Spleen (tissue), 7 donors: Measurements from ENCODE around the gene TMEM47.

Experiments used
- CTCF ChIP-seq, 11 experiments: fragments of 200-600 bp in 7 of 11; fragments of 450-650 bp in 4 of 11; sonication (generic) in 4 of 11; IDR thresholded peaks in 8 of 11; conservative IDR thresholded peaks in 3 of 11; 1 replicate in 7 of 11; 2 replicates in 4 of 11; pipeline versions ENCODE4 v1.4.0 to v1.8.0; 2016 to 2021; ENCODE audit warnings: antibody characterized with exemption in 11 of 11, inconsistent platforms in 4 of 11, mild to moderate bottlenecking in 1 of 11
- POLR2A ChIP-seq, 3 donors: fragments of 450-650 bp; IDR thresholded peaks; one replicate each; pipeline ENCODE4 v1.5.1; 2017; ENCODE audit warnings: antibody characterized with exemption in 3 of 3, mild to moderate bottlenecking in 1 of 3
- POLR2AphosphoS5 ChIP-seq, 3 donors: sonication (generic); formaldehyde crosslinking; IDR thresholded peaks; one replicate each; pipeline ENCODE4 v1.5.1; 2017; ENCODE audit warnings: antibody characterized with exemption in 3 of 3
- donor health status: DM: no; HTN: no; CAD: no; lungs with moderate emphysema.
- donor health status: DM: no; HTN: no; CAD: no.
- donor health status: DM: no; HTN: no; CAD: no.

- no peak for TF ChIP-seq CTCF (IDR thresholded peaks at IDR 0.05 in 8 of 11, conservative IDR thresholded peaks at IDR 0.05 in 3 of 11)
- no peak for TF ChIP-seq POLR2A (IDR thresholded peaks at IDR 0.05)
- no peak for TF ChIP-seq POLR2AphosphoS5 (IDR thresholded peaks at IDR 0.05)
These were observed 1.3 kb downstream of the TMEM47 start for GRCh38 chrX:34655501-34656455.
